Chondrocyte (in vitro differentiated cells): ENCODE results near the gene GTPBP3. TPM values are rescaled to one million over a fixed set of nuclear protein-coding genes. Genes with fewer than 3 reads are reported as not detected.

Experiments used
- DNase-seq: peaks from one replicate; pipeline ENCODE4 v3.0.0; 2021; ENCODE audit warnings: mixed read lengths, low spot score
- H3K27ac Mint-ChIP-seq: one replicate; pipeline ENCODE4 v1.8.0; 2021; ENCODE audit warnings: mild to moderate bottlenecking, moderate library complexity, mixed read lengths; ENCODE audit not compliant: unreplicated experiment
- H3K27me3 Mint-ChIP-seq: 2 replicates; pipeline ENCODE4 v1.8.0; 2021; ENCODE audit warnings: low read depth, mixed read lengths
- H3K36me3 Mint-ChIP-seq: 2 replicates; pipeline ENCODE4 v1.8.0; 2021; ENCODE audit warnings: low read depth, mixed read lengths
- H3K4me1 Mint-ChIP-seq: 2 replicates; pipeline ENCODE4 v1.8.0; 2021; ENCODE audit warnings: low read depth, mild to moderate bottlenecking, mixed read lengths
- H3K4me3 Mint-ChIP-seq: one replicate; pipeline ENCODE4 v1.8.0; 2021; ENCODE audit warnings: mild to moderate bottlenecking, moderate library complexity, mixed read lengths; ENCODE audit not compliant: unreplicated experiment
- H3K9me3 Mint-ChIP-seq: 2 replicates; pipeline ENCODE4 v1.8.0; 2021; ENCODE audit warnings: low read depth, mixed read lengths
- total RNA-seq: library from RNA; stranded (reverse); gene quantifications from 3 replicates; pipeline ENCODE4 v1.2.1, GENCODE V29; 2021
- TF ChIP-seq, protein P1 (sequence below): fragments of 200-600 bp; sonication (generic); IDR thresholded peaks from 2 replicates; pipeline ENCODE4 v1.5.0; 2021; ENCODE audit warnings: antibody characterized with exemption, mild to moderate bottlenecking, moderate library complexity

The GTPBP3 gene
- total RNA-seq, 1 donor from 2014 or later: 20.6 TPM

DNA sequence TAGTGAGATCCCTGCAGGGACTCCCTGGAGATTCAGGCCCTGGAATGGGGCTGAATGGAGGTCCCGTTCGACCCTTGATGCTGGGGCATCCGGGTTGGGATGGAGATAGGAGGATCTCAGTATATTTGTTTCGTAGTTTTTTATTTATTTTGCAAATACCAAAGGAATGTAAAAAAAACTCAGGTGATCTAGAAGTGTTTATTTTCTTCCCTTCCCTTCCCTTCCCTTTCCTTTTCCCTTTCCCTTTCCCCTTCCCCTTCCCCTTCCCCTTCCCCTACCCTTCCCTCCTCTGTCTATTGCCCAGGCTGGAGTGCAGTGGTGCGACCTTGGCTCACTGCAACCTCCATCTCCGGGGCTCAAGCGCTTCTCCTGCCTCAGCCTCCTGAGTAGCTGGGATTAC, 4.5 kb downstream of the GTPBP3 start:
- H3K9me3 Mint-ChIP-seq: no peaks in the 10 kb centered on the region
- TF ChIP-seq, protein P1, sequence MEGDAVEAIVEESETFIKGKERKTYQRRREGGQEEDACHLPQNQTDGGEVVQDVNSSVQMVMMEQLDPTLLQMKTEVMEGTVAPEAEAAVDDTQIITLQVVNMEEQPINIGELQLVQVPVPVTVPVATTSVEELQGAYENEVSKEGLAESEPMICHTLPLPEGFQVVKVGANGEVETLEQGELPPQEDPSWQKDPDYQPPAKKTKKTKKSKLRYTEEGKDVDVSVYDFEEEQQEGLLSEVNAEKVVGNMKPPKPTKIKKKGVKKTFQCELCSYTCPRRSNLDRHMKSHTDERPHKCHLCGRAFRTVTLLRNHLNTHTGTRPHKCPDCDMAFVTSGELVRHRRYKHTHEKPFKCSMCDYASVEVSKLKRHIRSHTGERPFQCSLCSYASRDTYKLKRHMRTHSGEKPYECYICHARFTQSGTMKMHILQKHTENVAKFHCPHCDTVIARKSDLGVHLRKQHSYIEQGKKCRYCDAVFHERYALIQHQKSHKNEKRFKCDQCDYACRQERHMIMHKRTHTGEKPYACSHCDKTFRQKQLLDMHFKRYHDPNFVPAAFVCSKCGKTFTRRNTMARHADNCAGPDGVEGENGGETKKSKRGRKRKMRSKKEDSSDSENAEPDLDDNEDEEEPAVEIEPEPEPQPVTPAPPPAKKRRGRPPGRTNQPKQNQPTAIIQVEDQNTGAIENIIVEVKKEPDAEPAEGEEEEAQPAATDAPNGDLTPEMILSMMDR: no peak
- DNase-seq: no peak
- H3K36me3 Mint-ChIP-seq: no peaks in the 10 kb centered on the region
- no peak overlapping the region for H3K4me3 Mint-ChIP-seq
- H3K27me3 Mint-ChIP-seq: no peaks in the 10 kb centered on the region
- H3K27ac Mint-ChIP-seq: no peak overlapping the region
- H3K4me1 Mint-ChIP-seq: peaks cover 21% of the 10 kb centered on the region

DNA sequence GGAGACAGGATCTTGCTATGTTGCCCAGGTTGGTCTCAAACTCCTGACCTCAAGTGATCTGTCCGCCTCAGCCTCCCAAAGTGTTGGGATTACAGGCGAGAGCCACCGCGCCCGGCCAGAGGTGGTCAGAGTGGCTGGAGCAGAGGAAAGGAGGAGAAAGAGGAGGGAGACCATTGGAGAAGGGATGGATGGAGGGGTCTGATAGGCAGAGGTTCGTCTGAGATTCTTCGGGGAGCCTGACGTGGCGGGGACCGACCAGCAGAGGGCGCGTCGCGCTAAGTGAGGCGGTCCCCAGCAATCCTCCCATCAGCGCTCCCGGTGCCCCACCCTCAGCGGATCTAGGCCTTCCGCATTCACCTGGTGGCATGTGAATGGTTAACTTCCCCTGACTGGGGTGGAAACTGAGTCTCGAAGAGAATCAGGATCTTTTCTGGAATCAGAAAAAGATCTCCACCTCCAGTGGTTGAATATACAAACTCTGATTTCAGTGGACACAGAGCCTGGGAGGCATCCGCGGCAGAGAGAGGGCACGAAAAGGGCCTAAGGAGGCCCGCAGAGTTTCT, 8.8 kb downstream of the GTPBP3 start:
- Mint-ChIP-seq H3K9me3 (no peaks in the 10 kb centered on the region), H3K36me3 (no peaks in the 10 kb centered on the region), H3K4me3 (no peak overlapping the region), H3K4me1 (peaks cover 38% of the 10 kb centered on the region), H3K27me3 (no peaks in the 10 kb centered on the region), H3K27ac (peak overlapping the region; percentile 5)
- TF ChIP-seq, protein P1: peak; percentile 93
- no peak for DNase-seq

DNA sequence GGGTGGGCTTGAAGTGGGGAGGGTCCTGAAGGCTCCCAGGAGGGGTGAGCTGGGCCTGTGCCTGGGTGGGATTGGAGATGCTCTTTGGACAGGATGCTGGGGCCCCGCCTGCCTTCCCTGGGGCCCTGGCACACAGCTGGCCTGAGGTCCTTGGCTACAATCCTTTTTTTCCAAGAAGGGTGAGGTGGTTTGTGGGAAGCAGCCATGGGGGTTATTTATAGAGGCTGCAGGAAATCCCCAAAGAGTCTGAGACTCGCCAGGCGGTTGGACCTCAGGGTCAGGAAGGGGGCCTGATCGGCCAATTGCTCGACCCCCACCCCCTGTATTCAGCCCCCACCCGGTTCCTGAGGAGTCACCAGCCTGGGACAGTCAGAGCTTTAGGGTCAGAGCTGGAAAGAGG, 10.0 kb downstream of the GTPBP3 start:
- H3K27ac Mint-ChIP-seq: peak overlapping the region; percentile 91
- H3K36me3 Mint-ChIP-seq: no peaks in the 10 kb centered on the region
- no peak overlapping the region for H3K4me3 Mint-ChIP-seq
- no peak for DNase-seq
- peaks cover 38% of the 10 kb centered on the region for H3K4me1 Mint-ChIP-seq
- TF ChIP-seq, protein P1: no peak
- H3K9me3 Mint-ChIP-seq: no peaks in the 10 kb centered on the region
- H3K27me3 Mint-ChIP-seq: no peaks in the 10 kb centered on the region

DNA sequence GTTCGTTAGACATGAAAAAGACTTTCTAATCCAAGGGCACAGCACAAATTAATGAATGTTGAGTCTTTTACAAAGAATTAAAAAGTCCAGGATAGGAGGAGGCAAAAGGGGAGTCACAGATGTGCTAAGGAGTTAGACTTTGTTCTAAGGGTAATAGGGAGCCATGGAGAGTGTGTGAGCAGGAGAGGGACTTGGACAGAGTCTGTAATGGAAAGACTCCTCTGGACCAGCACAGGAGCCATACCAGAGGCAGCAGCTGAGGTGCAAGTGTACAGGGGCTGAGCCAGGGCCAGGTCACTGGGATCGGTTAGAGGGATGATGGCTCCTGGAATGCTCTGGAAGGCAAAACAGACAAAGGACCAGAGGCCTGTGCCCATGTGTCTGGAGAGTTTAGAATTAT, 10.5 kb downstream of the GTPBP3 start:
- peak overlapping the region; percentile 91 for H3K27ac Mint-ChIP-seq
- TF ChIP-seq, protein P1: no peak
- DNase-seq: no peak
- no peaks in the 10 kb centered on the region for H3K9me3 Mint-ChIP-seq
- H3K4me1 Mint-ChIP-seq: peaks cover 41% of the 10 kb centered on the region
- H3K27me3 Mint-ChIP-seq: no peaks in the 10 kb centered on the region
- H3K4me3 Mint-ChIP-seq: no peak overlapping the region
- H3K36me3 Mint-ChIP-seq: no peaks in the 10 kb centered on the region

DNA sequence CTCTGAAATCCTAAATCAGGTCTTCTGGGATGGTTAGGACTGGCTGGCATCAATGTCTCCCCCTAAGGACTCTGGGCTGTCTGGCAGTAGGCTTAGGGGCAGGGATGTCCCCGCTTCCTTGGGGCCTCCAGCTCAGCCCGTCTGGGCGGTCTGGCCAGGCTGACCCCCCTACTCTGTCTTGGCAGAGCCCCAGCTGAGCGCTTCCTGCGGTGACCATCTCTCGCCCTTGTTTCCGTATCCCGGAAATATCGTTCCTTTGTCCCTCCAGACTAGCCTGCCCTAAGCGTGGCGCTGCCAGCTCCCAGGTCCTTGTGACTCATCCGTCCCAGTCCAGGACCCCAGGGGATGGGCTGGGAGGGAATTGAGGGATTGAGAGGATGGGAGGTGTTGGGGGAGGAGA, 11.3 kb downstream of the GTPBP3 start:
- Mint-ChIP-seq H3K27me3 (no peaks in the 10 kb centered on the region), H3K36me3 (no peaks in the 10 kb centered on the region), H3K4me3 (peak overlapping the region; percentile 50), H3K27ac (peak overlapping the region; percentile 91), H3K9me3 (no peaks in the 10 kb centered on the region), H3K4me1 (peaks cover 49% of the 10 kb centered on the region)
- TF ChIP-seq, protein P1: peak; percentile 9
- DNase-seq: no peak
